GM21825 (cell line): ENCODE measurements around the gene ADGRF5.
"Not testable (repeated sequence)": the region's sequence is repeated elsewhere in the genome, so short reads cannot be mapped to it uniquely, and the experiment has no call there.

Source experiments
- ATAC-seq: cut with Tn5 transposase; IDR thresholded peaks from one replicate; pipeline ENCODE4 v1.9.1; 2021; ENCODE audit warnings: mild to moderate bottlenecking, moderate library complexity; ENCODE audit not compliant: unreplicated experiment

ADGRF5 gene

DNA sequence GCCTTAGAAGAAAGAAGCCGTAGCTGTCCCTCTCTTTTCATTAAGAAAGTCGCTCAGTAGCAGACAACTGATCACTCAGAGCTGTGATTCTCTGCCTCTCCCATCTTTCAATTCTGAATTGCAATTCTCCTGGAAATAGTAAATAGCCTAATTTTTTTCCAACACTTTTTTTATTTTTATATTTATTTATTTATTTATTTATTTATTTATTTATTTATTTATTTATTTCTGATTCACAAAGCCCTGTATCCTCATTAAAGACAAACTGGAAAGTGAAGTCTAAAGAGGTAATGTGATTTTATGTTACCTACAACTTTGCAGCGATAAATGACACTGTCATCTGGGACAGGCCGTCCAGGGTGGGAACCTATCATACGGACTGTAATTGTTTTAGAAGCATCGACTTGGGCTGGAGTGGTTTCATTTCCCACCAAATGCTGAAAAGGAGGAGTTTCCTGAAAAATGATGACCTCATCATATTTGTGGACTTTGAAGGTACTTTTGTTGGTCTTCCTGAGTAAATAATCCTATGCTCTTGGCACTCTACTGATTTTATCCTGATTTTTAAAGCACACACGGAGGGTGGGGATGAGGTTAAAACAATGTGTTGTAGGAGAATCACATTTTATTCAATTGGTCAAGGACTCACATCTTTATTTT is 87.4 kb downstream of the ADGRF5 start:
- not testable (repeated sequence) for ATAC-seq

DNA sequence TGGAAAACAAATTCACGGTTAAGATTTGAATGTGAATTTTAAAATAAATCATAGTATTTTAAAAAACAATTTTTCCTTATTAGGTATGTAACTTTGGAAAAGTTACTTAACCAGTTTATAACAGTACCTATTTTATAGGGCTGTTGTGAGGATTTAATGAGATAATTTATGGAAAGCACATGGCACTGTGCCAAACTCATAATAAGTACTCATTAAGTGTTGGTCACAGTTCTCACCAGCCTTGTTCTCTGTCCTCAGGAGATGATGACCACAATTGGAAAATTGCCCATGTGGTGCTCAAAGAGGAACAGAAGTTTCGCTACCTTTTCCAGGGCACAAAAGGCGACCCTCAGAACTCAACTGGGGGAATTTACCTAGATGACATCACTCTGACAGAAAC is 88.9 kb downstream of the ADGRF5 start:
- ATAC-seq = no peak

DNA sequence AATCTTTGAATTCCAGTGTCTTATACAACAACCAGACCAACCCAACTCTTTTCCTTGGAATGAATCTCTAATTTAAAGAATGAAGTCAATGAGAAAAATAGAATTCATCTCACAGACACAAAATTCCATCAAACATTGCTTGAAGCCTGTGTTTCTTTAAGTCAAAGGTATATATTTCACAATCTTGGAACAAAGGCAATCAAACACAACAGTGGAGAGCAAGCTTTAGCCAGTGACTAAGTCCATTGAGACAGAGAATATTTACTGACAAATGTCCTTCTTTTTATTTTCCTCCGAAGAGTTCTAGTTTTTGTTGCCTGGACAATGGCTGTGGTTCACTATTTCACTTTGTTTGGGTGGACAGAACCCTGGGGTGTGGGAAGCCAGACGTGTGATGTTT is 92.8 kb downstream of the ADGRF5 start:
- ATAC-seq = no peak

DNA sequence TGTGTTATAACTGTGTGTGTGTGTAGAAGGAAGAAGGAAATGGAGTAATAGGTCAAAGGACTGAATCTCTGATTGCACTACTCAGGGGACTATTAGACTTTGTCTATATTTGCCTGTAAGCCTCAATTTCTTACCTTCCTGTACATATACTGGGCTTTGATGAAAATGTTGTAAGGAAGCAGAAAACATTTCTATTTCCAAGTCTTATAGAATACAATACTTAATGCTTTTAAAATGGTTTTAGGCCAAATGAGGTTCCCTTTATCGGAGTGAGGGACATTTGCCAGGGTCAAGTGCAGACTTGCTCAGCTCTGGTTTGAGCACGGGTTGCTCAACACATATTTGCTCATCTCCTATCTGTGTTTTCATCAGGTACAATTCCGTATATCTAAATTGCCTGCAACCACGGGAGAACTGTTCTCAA is 100.3 kb downstream of the ADGRF5 start:
- ATAC-seq = no peak

DNA sequence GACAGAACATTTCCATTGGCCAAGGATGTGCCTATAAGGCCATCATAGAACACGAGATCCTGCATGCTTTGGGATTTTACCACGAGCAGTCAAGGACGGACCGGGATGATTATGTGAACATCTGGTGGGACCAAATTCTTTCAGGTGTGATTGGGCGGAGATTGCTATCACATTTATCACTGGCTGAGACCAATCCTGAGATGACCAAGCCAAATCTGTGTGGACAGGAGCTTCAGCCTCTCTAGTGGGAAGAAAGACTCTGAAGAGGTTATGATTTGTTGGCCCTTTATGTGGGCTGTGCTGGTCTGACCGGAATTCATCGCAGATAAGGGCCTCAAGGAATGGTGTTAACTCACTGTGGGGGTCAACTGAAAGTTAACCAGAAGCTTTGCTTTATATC is 102.2 kb downstream of the ADGRF5 start:
- no peak for ATAC-seq

DNA sequence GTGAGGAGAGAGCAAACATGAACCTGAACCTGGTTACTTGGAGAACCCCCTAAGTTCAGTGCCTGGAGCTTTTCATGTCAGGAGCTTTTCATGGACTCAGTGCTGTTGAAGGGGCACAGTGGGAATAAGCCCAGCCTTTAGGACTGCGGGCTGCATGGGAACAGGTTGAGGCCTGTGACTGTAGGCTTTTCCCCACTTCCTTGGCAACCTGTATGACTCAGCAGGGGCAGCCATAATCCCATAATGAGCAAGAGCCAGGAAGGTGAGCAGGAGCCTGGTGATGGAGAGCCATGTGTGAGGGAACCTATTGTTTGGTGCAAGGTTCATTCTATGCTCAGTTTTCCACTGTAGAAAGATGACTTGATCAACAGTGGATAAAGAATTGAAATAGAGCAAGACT is 105.1 kb downstream of the ADGRF5 start:
- no peak for ATAC-seq

DNA sequence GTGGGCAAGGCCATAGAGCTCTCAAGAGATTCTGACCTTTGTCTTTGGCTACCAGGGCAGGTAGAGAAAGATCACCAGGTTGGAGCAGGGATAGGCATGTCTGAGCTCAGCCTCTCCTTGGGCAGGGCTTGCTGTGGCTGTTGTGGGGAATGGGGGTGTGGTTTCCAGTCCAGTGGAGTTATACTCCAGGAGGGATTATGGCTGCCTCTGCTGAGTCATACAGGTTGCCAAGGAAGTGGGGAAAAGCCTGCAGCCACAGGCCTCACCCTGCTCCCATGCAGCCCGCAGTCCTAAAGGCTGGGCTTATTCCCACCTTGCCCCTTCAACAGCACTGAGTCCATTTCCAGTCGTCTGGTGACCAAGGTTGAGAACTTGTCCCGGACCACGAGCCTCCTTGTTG is 106.6 kb downstream of the ADGRF5 start:
- no peak for ATAC-seq

DNA sequence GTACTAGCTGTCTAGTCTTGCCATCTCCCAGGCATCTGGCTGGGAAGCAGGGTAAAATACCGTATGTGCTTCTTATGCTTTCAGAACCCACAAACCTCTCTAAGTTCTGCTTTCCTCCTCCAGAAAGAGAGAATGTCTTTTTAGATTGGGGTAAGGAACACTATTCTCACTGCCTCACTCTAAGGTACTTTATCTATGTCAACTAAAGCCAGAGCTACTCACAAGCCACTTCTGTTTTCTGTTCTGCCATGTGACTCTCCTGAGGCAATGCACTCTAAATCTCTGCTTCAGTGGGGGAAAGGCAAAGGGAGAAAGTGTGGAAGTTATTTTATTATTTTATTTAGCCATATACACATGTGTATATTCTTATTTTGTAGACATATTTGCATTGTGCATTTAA is 112.9 kb downstream of the ADGRF5 start:
- no peak for ATAC-seq
